Measurements from ENCODE around the gene NTF4.
"Not testable (repeated sequence)": the region's sequence is repeated elsewhere in the genome, so short reads cannot be mapped to it uniquely, and the experiment has no call there.

The NTF4 gene

DNA sequence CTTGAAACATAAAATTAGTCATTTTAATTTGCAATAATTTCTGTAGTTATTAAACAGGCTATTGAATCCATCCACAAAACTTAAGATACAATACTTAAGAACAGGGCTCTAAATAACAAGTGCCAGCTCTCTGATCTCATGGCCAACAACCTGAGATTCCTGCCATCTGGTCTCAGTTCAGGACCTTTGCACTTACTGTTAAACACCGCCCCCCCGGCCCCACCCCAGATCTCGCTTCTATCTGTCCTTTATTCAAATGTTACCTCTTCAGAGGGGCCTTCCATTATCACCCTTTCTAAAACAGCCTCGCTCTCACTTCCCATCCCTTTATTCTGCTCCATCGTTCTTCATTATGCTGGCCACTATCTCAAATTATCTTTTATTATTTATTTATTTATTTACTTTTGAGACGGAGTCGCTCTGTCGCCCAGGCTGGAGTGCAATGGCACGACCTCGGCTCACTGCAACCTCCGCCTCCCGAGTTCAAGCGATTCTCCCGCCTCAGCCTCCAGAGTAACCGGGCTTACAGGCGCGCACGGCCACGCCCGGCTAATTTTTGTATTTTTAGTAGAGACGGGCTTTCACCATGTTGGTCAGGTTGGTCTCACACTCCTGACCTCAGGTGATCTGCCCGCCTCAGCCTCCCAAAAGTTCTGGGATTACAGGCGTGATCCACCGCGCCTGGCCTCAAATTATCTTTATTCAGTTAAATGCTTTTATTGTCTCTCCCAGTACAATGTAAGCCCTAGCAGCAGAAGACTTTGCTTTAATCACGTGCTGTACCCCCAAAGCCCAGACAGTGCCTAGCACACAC lies 19.8 kb upstream of the NTF4 start:
- Histone ChIP-seq H3K27me3 (ENCODE audit: insufficient read depth, poor library complexity, severe bottlenecking) (no peaks in the 10 kb centered on the region), H3K4me3 (replicated peaks; ENCODE audit: insufficient read depth, low read length) (peak overlapping the region; percentile 94), H3K27ac (replicated peaks) (peak overlapping the region; percentile 95)
- no peak for DNase-seq (ENCODE audit: low read depth in 1 of 2, low spot score in 1 of 2)
- TF ChIP-seq, protein P1, sequence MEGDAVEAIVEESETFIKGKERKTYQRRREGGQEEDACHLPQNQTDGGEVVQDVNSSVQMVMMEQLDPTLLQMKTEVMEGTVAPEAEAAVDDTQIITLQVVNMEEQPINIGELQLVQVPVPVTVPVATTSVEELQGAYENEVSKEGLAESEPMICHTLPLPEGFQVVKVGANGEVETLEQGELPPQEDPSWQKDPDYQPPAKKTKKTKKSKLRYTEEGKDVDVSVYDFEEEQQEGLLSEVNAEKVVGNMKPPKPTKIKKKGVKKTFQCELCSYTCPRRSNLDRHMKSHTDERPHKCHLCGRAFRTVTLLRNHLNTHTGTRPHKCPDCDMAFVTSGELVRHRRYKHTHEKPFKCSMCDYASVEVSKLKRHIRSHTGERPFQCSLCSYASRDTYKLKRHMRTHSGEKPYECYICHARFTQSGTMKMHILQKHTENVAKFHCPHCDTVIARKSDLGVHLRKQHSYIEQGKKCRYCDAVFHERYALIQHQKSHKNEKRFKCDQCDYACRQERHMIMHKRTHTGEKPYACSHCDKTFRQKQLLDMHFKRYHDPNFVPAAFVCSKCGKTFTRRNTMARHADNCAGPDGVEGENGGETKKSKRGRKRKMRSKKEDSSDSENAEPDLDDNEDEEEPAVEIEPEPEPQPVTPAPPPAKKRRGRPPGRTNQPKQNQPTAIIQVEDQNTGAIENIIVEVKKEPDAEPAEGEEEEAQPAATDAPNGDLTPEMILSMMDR (IDR thresholded peaks at IDR 0.05; ENCODE audit: insufficient read depth, low read length) = no peak
- TF ChIP-seq SPI1 (IDR thresholded peaks at IDR 0.05; ENCODE audit: borderline replicate concordance, low read depth) (no peak), GABPA (IDR thresholded peaks at IDR 0.05; ENCODE audit: low read depth) (no peak), POLR2AphosphoS5 (IDR thresholded peaks at IDR 0.05; ENCODE audit: low read depth) (no peak)
- TF ChIP-seq, protein P2, sequence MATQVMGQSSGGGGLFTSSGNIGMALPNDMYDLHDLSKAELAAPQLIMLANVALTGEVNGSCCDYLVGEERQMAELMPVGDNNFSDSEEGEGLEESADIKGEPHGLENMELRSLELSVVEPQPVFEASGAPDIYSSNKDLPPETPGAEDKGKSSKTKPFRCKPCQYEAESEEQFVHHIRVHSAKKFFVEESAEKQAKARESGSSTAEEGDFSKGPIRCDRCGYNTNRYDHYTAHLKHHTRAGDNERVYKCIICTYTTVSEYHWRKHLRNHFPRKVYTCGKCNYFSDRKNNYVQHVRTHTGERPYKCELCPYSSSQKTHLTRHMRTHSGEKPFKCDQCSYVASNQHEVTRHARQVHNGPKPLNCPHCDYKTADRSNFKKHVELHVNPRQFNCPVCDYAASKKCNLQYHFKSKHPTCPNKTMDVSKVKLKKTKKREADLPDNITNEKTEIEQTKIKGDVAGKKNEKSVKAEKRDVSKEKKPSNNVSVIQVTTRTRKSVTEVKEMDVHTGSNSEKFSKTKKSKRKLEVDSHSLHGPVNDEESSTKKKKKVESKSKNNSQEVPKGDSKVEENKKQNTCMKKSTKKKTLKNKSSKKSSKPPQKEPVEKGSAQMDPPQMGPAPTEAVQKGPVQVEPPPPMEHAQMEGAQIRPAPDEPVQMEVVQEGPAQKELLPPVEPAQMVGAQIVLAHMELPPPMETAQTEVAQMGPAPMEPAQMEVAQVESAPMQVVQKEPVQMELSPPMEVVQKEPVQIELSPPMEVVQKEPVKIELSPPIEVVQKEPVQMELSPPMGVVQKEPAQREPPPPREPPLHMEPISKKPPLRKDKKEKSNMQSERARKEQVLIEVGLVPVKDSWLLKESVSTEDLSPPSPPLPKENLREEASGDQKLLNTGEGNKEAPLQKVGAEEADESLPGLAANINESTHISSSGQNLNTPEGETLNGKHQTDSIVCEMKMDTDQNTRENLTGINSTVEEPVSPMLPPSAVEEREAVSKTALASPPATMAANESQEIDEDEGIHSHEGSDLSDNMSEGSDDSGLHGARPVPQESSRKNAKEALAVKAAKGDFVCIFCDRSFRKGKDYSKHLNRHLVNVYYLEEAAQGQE (IDR thresholded peaks at IDR 0.05; ENCODE audit: insufficient replicate concordance, low read depth) = no peak

DNA sequence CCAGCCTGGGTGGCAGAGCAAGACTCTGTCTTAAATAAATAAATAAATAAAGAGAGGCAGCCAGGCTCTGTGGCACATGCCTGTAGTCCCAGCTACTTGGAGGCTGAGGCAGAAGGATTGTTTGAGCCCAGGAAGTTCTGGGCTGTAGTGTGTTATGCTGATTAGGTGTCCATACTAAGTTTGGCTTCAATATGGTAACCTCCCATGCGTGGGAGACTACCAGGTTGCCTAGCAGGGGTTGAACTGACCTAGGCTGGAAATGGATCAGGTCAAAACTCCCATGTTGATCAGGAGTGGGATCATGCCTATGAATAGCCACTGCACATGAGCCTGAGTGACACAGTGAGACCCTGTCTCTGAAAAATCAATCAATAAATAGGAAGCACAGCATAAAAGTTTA lies 16.7 kb upstream of the NTF4 start:
- no peak overlapping the region for H3K27ac ChIP-seq (replicated peaks)
- H3K4me3 ChIP-seq (replicated peaks; ENCODE audit: insufficient read depth, low read length) = no peak overlapping the region
- H3K27me3 ChIP-seq (ENCODE audit: insufficient read depth, poor library complexity, severe bottlenecking) = no peaks in the 10 kb centered on the region
- DNase-seq (ENCODE audit: low read depth in 1 of 2, low spot score in 1 of 2) = no peak
- no peak for TF ChIP-seq GABPA (IDR thresholded peaks at IDR 0.05; ENCODE audit: low read depth)
- no peak for TF ChIP-seq SPI1 (IDR thresholded peaks at IDR 0.05; ENCODE audit: borderline replicate concordance, low read depth)
- TF ChIP-seq POLR2AphosphoS5 (IDR thresholded peaks at IDR 0.05; ENCODE audit: low read depth) = no peak
- TF ChIP-seq, protein P2 (IDR thresholded peaks at IDR 0.05; ENCODE audit: insufficient replicate concordance, low read depth) = no peak
- TF ChIP-seq, protein P1 (IDR thresholded peaks at IDR 0.05; ENCODE audit: insufficient read depth, low read length) = no peak

DNA sequence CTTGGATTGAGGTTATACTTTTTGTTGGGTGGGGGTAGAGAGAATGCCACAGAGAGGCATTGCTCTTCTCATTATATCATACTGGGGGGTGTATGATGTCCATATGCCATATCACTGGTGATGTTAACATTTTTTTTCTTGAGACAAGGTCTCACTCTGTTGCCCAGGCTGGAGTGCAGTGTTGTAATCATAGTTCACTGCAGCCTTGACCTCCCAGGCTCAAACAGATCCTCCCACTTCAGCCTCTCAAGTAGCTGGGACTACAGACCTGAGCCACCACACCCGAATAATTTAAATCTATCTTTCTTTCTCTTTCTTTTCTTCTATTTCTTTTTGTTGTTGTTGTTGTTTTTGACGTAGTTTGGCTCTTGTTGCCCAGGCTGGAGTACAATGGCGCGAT lies 15.8 kb upstream of the NTF4 start:
- Histone ChIP-seq H3K4me3 (replicated peaks; ENCODE audit: insufficient read depth, low read length) (no peak overlapping the region), H3K27me3 (ENCODE audit: insufficient read depth, poor library complexity, severe bottlenecking) (no peaks in the 10 kb centered on the region), H3K27ac (replicated peaks) (no peak overlapping the region)
- DNase-seq (ENCODE audit: low read depth in 1 of 2, low spot score in 1 of 2) = no peak
- TF ChIP-seq SPI1 (IDR thresholded peaks at IDR 0.05; ENCODE audit: borderline replicate concordance, low read depth) (no peak), POLR2AphosphoS5 (IDR thresholded peaks at IDR 0.05; ENCODE audit: low read depth) (no peak), GABPA (IDR thresholded peaks at IDR 0.05; ENCODE audit: low read depth) (no peak)
- TF ChIP-seq, protein P2 (IDR thresholded peaks at IDR 0.05; ENCODE audit: insufficient replicate concordance, low read depth) = no peak
- TF ChIP-seq, protein P1 (IDR thresholded peaks at IDR 0.05; ENCODE audit: insufficient read depth, low read length) = no peak

DNA sequence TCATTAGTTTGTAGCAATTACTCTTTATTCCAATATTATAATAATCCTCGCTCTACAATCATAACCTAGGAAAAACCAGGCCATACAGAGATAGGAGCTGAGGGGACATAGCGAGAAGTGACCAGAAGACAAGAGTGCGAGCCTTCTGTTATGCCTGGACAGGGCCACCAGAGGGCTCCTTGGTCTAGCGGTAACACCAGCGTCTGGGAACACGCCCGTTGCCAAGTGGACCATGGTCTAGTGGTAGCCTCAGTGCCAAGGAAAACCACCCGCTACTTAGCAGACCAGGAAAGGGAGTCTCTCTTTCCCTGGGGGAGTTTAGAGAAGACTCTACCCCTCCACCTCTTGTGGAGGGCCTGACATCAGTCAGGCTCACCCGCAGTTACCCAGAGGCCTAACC lies 10.3 kb upstream of the NTF4 start:
- not testable (repeated sequence) for H3K27ac ChIP-seq (replicated peaks); H3K4me3 ChIP-seq (replicated peaks; ENCODE audit: insufficient read depth, low read length)
- peaks cover 25% of the 10 kb centered on the region for H3K27me3 ChIP-seq (ENCODE audit: insufficient read depth, poor library complexity, severe bottlenecking)
- peak in 1 of 2 experiments; percentile 53 for DNase-seq (ENCODE audit: low read depth in 1 of 2, low spot score in 1 of 2)
